Glutamatergic neuron (in vitro differentiated cells): ENCODE results near the gene AKAP8L. TPM values are rescaled to one million over a fixed set of nuclear protein-coding genes. Genes with fewer than 3 reads are reported as not detected.

ENCODE experiments used
- DNase-seq: peaks from one replicate; pipeline ENCODE4 v3.0.0; 2022
- H3K27ac Mint-ChIP-seq: one replicate; pipeline ENCODE4 v1.8.0; 2020; ENCODE audit warnings: mild to moderate bottlenecking, mixed read lengths, inconsistent platforms; ENCODE audit not compliant: unreplicated experiment
- H3K27me3 Mint-ChIP-seq: one replicate; pipeline ENCODE4 v1.8.0; 2020; ENCODE audit warnings: mild to moderate bottlenecking, moderate library complexity, mixed read lengths, inconsistent platforms; ENCODE audit not compliant: unreplicated experiment
- H3K36me3 Mint-ChIP-seq: one replicate; pipeline ENCODE4 v1.8.0; 2020; ENCODE audit warnings: mild to moderate bottlenecking, mixed read lengths, inconsistent platforms; ENCODE audit not compliant: unreplicated experiment
- H3K4me1 Mint-ChIP-seq: one replicate; pipeline ENCODE4 v1.8.0; 2020; ENCODE audit warnings: mild to moderate bottlenecking, low read depth, mixed read lengths, inconsistent platforms; ENCODE audit not compliant: unreplicated experiment
- H3K4me3 Mint-ChIP-seq: one replicate; pipeline ENCODE4 v1.8.0; 2020; ENCODE audit warnings: mild to moderate bottlenecking, mixed read lengths, inconsistent platforms; ENCODE audit not compliant: unreplicated experiment
- H3K9me3 Mint-ChIP-seq: one replicate; pipeline ENCODE4 v1.8.0; 2020; ENCODE audit warnings: mild to moderate bottlenecking, moderate library complexity, mixed read lengths, inconsistent platforms; ENCODE audit not compliant: unreplicated experiment
- CTCF ChIP-seq: fragments of 200-600 bp; sonication (generic); IDR thresholded peaks from one replicate; pipeline ENCODE4 v1.5.0; 2021; ENCODE audit not compliant: partially characterized antibody, unreplicated experiment
- long read RNA-seq: library from polyadenylated mRNA; unstranded; transcript quantifications from one replicate; pipeline ENCODE4 v2.0.0, GENCODE V29; 2020; ENCODE audit not compliant: unreplicated experiment
- total RNA-seq: library from RNA; stranded (reverse); fragmentation: NEBNext Ultra II Directional; extraction: Animal tissue kit (Norgen Biotek cat#: 25700); gene quantifications from one replicate; pipeline ENCODE4 v1.2.1, GENCODE V29; 2021; ENCODE audit not compliant: unreplicated experiment

Gene AKAP8L
- 354 TPM for total RNA-seq
- long read RNA-seq, transcript AKAP8L-201 (14 exons, 2,146 nt), result major isoform, 8 of 20 reads
- long read RNA-seq, partial matches to known transcripts, result 6 of 20 reads
- long read RNA-seq, other reads (novel, unspliced or antisense), result 5 of 20 reads

GRCh38 chr19:15418579-15419412 is at the start of gene AKAP8L:
Gene AKAP8L (minus strand): TSS chr19:15418988. CDS start chr19:15418923, 65 bp downstream.
- peak; percentile 73 for TF ChIP-seq CTCF
- Mint-ChIP-seq H3K9me3 (peaks cover 14% of the 10 kb centered on the region), H3K27me3 (peaks cover 7% of the 10 kb centered on the region), H3K36me3 (peaks cover 4% of the 10 kb centered on the region), H3K27ac (peak within 1 kb of the TSS; percentile 100), H3K4me1 (peaks cover 14% of the 10 kb centered on the region), H3K4me3 (peak within 1 kb of the TSS; percentile 96)
- peak; percentile 98 for DNase-seq

GRCh38 chr19:15467734-15468214 is 49.0 kb upstream of the AKAP8L start:
- no peaks in the 10 kb centered on the region for H3K4me1 Mint-ChIP-seq
- no peak for TF ChIP-seq CTCF
- peaks cover 2% of the 10 kb centered on the region for H3K9me3 Mint-ChIP-seq
- H3K27me3 Mint-ChIP-seq, result peaks cover 25% of the 10 kb centered on the region
- H3K36me3 Mint-ChIP-seq, result no peaks in the 10 kb centered on the region
- H3K27ac Mint-ChIP-seq, result no peak overlapping the region
- DNase-seq, result no peak
- H3K4me3 Mint-ChIP-seq, result no peak overlapping the region

GRCh38 chr19:15466851-15467733 is 48.3 kb upstream of the AKAP8L start:
- Mint-ChIP-seq H3K4me3 (no peak overlapping the region), H3K4me1 (no peaks in the 10 kb centered on the region), H3K27ac (no peak overlapping the region), H3K27me3 (peaks cover 25% of the 10 kb centered on the region), H3K9me3 (peaks cover 2% of the 10 kb centered on the region), H3K36me3 (no peaks in the 10 kb centered on the region)
- no peak for TF ChIP-seq CTCF
- no peak for DNase-seq

GRCh38 chr19:15464394-15465385 is 45.9 kb upstream of the AKAP8L start, which contains the start of gene RASAL3:
Gene RASAL3 (minus strand): TSS chr19:15464544. CDS start chr19:15464358, 186 bp downstream.
- no peaks in the 10 kb centered on the region for H3K4me1 Mint-ChIP-seq
- H3K27me3 Mint-ChIP-seq, result peaks cover 29% of the 10 kb centered on the region
- no peaks in the 10 kb centered on the region for H3K36me3 Mint-ChIP-seq
- no peaks in the 10 kb centered on the region for H3K9me3 Mint-ChIP-seq
- no peak within 1 kb of the TSS for H3K4me3 Mint-ChIP-seq
- no peak for TF ChIP-seq CTCF
- no peak for DNase-seq
- no peak within 1 kb of the TSS for H3K27ac Mint-ChIP-seq
